ENCODE data around the gene MSI1. TPM values are rescaled to one million over a fixed set of nuclear protein-coding genes. Genes with fewer than 3 reads are reported as not detected.

The MSI1 gene
- total RNA-seq, result 1 to 10 TPM in 1 of 2 donors, under 1 TPM in 1; 0.28 to 1.0 TPM
- long read RNA-seq, donor 1, result 0 reads
- long read RNA-seq, donor 2, result 0 reads

DNA sequence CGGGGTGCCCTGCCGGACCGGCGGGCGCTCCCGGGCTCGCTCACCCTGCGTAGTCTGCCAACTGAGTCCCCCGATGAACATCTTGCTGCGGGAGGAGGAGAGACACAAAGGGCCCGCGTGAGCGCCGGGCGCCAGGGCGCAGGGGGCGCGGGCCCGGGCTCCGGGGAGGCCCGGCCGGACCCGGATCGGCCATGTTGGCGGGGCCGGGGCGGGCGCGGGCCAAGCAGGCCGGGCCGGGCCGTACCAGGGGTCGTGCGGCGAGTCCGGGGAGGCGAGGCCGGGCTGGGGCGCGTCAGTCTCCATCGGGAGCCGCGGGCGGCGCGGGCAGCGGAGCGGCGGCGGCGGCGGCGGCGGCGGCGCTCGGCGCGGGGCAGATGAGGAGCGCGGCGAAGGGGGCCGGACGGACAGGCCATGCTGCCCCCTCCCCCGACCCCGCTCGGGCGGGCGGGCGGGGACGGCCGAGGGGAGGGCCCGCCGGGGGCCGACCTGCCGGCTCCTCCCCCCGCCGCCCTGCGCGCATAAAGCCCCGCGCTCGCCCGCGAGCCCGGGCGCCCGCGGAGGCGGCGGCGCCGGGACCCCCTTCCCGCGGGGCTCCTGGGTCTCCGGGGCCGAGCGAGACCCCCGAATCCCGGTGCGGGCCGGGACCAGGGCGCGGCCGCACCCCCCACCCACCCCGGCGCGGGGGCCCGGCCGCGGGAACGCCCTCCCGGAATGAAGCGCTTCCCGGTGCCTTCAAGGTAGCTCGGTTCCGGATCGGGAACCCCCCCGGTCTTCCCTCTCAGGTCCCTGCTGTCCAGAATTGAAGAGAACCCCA, at the start of gene MSI1:
TSS of gene MSI1 (minus strand) at position 376 of the 814 bp plus-strand sequence. CDS start at position 303, 73 bp downstream.
- intact Hi-C loops (cut with DNase I), result no loop called here
- no peak for DNase-seq (ENCODE audit: low spot score)

DNA sequence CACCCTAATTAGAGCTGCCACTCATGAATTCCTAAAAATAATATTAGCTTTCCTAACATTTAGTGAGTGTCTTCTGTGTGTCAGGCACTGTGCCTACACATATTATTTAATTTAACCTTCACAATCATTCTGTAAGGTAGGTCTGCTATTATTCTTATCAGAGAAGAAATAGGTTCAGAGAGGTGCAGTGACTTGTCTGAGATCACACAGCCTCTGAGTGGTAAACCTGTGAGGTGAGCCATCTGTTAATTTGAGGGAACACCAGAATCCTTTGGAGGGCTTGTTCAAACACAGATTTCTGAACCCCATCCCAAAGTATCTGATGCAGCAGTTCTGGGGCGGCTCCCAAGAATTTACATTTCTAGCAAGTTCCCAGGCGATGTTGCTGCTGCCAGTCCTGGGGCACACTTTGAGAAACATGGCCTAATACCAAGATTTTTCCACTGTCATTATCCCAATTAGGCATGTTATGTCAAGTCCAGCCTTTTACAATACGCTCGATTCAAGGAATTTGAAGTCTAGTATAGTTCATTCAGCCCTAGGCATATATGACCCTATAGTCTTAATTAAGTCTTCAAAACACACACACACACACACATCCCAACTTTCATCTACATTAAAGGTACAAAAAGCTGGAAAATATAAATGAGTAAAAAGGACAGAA, 49.1 kb upstream of the MSI1 start:
- DNase-seq (ENCODE audit: low spot score), result no peak
- intact Hi-C loops (cut with DNase I), result no loop called here

DNA sequence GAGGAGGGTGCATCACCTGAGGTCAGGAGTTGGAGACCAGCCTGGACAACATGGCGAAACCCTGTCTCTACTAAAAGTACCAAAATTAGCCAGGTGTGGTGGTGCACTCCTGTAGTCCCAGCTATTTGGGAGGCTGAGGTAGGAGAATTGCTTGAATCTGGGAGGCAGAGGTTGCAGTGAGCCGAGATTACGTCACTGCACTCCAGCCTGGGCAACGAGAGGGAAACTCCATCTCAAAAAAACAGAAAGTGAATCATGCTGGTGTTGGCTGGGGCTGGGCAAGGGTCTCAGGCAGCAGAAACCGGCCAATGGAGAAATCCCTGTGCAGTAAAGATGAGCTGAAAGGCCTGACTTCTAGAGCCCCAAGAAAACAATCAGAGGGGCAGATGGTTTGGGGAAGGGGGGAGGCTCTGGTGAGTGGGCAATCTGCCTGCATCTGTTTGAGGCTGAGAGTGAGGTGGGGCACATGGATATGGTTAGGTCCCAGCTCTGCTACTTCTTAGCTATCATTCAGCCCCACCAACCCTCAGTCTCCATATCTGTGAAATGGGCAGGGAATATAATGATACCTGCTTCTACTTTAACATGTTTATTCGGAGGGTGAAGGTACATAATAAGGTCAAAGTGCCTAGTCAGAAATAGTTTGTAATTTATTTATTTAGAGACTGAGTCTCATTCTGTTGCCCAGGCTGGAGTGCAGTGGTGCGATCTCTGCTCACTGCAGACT, 47.7 kb upstream of the MSI1 start:
- intact Hi-C loops (cut with DNase I), result no loop called here
- no peak for DNase-seq (ENCODE audit: low spot score)

DNA sequence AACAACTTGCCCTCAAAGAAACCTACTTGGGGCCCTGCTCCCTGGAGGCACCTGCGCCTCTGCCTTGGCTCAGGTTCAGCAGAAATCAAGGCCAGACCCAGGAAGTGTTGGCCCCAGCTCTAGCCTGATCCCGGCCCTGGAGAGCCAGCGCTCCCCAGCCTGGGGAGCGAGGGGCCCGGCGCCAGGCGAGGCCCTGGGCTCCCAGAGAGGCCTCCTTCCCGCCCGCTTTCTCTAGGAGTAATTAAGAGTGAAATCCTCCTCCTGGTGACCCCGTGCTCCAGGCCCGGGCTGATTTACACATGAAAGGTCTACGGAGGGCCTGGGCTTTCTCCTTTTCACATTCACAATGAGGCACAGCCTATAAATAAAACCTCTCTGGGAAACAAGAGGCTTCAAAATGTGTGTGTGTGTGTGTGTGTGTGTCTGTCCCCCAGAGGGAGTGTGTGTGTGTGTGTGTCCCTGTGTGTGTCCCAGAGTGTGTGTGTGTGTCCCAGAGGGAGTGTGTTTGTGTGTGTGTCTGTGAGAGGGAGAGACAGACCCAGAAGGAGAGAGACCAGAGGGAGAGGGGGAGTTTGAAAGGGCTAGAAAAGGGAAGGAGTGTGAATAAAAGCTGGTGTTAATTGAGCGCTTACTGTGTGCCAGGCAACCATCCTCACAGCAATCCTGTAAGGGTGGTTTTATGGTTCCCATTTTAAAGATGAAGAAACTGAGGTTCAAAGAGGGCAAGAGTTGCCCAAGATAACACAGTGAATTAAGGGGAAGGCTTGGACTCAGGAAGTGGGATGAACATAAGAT, 45.1 kb upstream of the MSI1 start:
- intact Hi-C loops (cut with DNase I), result no loop called here
- no peak for DNase-seq (ENCODE audit: low spot score)

DNA sequence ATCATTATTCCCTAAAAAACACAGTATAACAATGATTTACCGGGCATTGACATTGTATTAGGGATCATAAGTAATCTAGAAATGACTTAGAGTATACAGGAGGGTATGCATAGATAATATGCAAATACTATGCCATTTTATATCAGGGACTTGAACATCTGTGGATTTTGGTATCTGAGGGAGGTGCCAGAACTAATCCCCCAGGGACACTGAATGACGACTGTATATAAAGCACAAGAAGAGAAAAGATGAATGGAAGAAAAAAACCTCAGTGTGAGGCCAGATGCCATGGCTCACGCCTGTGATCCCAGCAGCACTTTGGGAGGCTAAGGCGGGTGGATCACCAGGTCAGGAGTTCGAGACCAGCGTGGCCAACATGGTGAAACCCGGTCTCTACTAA, 43.5 kb upstream of the MSI1 start:
- intact Hi-C loops (cut with DNase I), result no loop called here
- no peak for DNase-seq (ENCODE audit: low spot score)

DNA sequence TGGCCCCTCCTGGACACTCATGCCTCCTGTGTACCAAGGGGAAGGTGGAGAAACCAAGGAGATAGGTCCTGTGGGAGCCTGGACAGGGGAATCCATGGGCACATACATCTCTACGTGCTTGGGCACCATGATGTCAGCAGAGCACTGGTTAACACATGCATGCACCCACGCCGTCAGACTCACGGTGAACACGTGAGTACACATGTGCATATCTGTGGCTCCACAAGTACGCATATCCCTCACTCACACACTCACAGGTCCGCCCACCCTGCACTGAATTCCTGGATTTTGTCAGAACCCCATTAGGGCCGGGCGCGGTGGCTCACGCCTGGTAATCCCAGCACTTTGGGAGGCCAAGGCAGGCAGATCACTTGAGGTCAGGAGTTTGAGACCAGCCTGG, 39.8 kb upstream of the MSI1 start:
- intact Hi-C loops (cut with DNase I), result no loop called here
- no peak for DNase-seq (ENCODE audit: low spot score)

DNA sequence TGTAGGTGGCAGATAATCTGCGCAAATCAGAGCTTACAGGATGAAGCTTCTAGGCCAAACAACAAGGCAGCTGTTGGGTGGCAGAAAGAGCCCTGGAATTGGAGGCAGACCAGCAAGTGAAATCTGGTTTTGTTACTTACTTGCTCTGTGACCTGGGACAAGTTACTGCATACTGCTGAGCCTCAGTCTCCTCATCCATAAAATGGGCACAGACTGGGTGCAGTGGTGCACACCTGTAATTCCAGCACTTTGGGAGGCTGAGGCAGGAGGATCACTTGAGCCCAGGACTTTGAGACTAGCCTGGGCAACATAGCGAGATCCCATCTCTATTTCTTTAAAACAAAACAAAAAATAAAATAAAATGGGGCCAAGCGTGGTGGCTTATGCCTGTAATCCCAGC, 37.6 kb upstream of the MSI1 start:
- intact Hi-C loops (cut with DNase I), result no loop called here
- DNase-seq (ENCODE audit: low spot score), result no peak

DNA sequence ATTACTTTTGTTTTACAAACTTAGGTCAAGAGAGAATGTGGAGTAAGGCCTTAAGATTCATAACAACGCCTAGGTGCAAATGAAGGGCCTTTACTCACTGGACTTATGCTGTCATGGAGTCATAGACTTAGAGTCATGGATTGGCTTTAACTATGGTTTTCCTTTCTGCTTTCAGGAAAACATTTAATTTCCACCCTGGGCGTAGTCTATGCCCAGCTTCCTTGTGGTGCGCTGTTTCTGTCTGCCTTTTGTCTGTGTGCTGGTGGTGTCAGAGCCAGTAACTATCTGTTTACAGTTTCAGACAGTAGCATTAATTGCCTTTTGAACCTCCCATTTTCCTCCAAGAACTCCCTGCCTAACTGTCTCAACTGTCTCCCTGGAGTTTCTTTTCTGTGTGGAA, 37.1 kb upstream of the MSI1 start:
- intact Hi-C loops (cut with DNase I), result no loop called here
- DNase-seq (ENCODE audit: low spot score), result no peak

DNA sequence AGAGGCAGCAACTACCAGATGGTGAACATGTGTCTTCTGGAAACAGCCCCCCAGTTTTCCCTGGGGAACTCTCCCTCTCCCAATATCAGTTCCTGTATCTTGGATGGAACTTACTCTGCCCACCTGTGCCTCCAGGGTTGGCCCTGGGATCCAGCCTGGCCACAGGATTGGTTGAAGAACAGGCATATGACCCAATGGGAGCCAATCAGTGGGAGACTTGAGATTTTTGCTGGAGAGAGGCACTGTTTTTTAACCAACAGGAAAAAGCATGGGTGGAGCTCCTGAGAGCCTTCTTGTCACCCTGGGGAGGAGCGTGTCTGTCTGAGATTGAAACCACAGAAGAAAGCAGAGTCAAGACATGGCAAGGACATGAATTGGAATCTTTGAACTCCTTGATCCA, 35.3 kb upstream of the MSI1 start:
- DNase-seq (ENCODE audit: low spot score), result no peak
- intact Hi-C loops (cut with DNase I), result no loop called here

DNA sequence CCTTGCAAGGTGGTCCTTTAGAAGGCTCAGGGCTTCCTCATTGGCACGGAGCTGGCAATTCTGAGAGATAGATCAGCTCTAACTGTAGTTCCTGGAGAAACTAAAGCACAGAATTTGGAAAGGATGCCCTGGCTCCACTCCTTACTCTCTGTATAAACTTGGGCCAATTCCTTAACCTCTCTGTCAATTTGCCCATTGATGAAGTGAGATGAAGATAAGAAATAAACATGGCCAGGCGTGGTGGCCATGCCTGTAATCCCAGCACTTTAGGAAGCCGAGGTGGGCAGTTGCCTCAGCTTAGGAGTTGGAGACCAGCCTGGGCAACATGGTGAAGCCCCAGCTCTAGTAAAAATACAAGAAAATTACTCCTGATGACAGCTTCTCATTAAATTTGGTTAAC, 34.9 kb upstream of the MSI1 start:
- intact Hi-C loops (cut with DNase I), result no loop called here
- DNase-seq (ENCODE audit: low spot score), result no peak

DNA sequence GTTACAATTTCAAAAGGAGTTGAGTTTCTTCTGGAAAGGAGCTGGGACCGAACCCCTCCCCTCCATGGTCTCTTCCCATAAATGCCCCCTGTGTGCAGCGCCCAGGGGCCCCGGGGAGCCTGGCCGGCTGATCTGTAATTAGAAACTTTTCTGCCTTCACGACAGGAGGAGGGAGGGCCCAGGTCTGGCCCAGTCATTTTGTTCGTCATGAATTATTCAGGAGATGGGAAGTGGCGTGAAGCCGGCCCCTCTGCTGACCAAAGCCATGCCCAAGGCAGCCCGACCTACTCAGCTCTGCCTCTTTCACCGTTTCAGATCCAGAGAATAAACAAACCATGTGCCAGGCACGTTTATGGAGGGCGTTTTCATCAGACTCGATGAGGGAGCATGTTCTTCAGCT, 33.3 kb upstream of the MSI1 start:
- intact Hi-C loops (cut with DNase I), result no loop called here
- DNase-seq (ENCODE audit: low spot score), result no peak

DNA sequence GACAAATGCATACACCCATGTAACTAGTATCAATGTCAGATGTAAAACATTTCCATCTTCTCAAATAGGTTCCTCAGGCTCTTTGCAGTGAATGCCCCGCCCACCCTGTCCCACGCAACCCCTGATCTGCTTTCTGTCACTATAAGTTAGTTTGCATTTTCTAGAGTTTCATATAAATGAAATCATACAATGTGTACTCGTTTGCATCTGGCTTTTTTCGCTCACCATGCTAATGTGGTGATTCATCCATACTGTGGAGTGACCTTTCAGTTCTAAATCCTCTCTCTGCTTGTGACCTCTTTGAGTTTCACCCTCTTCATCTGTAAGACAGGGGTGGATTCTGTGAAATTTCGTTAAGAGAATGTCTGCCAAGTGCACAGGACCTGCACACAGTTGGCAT, 30.6 kb upstream of the MSI1 start:
- intact Hi-C loops (cut with DNase I), result no loop called here
- no peak for DNase-seq (ENCODE audit: low spot score)

DNA sequence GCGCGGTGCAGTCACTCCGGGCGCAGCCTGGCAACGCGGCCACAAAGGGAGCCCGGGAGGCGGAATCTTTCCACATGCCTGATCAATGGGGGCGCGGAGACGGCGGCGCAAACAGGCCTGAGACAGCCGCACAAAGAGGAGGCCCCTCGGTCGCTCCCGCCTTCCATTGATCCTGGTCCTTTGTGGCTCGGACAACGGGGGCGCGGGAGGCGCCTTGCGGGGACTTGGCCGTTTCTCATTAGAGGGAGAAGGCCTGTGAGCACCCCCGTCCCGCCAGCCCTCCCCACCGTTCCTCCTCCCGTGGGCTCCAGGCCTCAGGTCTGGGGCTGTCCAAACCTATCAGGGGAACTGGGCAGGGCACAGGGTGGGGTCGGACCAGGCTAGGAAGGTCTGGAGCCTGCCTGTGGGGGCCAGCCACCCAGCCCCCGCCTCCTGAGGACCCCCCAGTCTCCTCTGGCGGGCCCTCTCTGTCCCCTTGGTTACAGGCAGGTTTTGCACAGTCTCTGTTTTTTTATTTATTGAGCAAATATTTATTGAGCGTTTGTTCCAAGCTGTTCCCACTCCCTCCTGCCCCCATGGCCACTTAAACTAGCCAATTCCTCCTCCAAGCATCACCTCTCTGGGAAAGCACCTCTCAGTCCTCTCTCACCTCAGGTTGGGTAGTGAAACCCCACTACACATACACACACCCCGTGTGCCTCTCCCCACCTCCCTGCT, 29.0 kb upstream of the MSI1 start:
- no peak for DNase-seq (ENCODE audit: low spot score)
- intact Hi-C loops (cut with DNase I), result no loop called here

DNA sequence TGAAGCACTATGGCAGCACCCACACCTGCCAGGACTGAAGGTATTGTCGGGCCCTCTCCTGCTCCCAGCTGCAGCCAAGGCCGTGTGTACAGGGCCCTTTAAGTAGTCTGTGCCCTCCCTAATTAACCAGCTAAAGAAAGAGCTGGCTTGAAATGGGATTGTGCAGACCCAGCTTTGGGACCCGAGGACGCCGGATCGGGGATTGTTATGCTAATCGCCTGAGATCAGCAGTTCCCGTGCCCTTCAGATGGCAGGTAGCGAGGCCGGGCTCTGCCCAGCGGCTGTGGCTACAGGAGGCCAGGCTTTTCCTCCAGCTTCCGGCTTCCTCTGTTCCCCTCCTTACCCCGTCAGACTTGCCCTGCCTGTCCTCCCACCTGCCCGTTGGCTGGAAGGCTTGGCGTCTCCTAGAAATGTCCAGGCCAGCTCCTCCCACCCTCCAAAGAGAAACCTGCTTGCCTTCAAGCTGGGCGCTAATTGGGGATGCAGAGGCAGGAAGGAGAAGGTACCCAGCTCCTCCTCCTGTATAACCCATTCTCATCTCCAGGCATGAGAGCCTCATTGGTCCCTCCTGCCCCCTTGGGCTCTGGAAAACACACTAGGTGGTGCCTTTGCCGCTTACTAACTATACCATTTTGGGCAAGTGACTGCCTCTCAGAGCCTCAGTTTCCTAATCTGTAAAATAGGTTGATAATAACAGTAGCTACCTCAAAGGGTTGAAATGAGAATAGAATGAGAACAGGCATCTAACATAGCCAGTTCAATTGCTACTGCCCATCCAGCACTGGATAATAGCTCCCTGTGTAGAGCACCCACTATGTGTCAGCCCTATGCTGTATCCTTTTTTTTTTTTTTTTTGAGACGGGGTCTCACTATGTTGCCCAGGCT, 25.8 kb upstream of the MSI1 start:
- intact Hi-C loops (cut with DNase I), result no loop called here
- DNase-seq (ENCODE audit: low spot score), result no peak

DNA sequence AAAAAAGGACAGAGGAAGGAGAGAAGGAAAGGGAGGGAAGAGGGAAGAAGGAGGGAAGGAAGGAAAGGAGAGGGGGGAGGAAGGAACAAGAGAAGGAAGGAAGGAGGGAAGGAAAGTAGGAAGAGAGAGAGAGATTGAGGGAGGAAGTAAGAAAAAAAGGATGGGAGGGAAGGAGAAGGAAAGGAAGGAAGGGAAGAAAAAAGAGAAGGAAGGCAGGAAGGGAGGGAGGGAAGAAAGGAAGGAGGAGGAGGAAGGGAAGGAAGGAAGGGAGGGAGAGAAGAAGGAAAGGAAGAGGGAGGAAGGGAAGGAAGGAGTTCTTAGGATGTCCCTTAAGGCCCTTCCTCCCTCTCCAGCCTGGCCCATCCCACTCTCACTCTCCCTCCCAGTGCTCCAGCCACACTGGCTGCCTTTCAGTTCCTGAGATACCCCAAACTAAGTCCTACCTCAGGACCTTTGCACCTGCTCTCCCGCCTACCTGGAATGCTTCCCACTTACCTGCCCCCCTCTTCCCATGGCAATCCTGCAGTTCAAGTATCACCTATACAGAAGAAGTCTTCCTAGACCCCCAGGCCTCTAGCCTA, 21.7 kb upstream of the MSI1 start:
- no peak for DNase-seq (ENCODE audit: low spot score)
- intact Hi-C loops (cut with DNase I), result no loop called here

DNA sequence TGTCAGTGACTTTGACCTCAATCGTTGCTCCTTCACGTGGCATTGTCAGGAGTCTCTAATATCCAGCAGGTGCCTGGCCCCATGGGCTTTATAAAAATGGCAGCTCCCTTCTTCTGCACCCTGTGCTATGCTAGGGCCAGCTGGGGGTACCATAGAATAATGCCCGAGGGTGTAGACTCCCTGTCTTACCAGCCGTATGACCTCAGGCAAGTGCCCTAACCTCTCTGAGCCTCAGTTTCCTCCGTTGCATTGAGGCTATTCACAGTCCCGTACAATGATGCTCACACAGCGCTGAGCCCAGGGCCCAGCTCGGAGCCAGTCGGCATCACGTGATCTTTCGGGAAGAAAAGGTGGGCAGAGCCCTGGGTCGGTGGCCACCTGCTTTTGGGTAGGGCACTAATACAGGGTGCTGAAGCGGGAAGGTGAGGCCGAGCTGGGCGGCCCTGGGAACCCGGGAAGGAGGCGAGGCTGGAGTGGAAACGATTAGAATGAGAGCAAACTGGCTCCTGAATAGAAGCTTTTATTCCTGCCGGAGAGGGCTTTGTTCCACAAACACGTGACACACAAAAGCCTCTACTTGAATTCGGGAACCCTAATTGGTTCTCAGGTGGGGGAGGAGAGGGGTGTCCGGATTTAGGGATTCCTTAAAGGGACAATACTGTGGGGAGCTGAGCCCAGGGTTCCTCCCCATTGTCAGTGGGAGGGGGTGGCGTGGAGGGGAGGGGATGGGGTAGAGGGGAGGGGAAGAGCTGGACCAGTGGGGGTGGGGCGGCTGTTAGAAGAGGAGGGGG, 19.9 kb upstream of the MSI1 start:
- intact Hi-C loops (cut with DNase I), result no loop called here
- no peak for DNase-seq (ENCODE audit: low spot score)
